NCI-H526 treated with DMSO at 0.1 percent for 48 hours (cell line): ENCODE results near the gene HAUS2.
A peak's percentile ranks its signal among the peaks of the same experiment; 100 is the strongest.
"Not testable (repeated sequence)": the region's sequence is repeated elsewhere in the genome, so short reads cannot be mapped to it uniquely, and the experiment has no call there.

Experiments used
- DNase-seq: peaks from one replicate; lab custom pipeline; 2025; lab: John Stamatoyannopoulos, UW

The HAUS2 gene

DNA sequence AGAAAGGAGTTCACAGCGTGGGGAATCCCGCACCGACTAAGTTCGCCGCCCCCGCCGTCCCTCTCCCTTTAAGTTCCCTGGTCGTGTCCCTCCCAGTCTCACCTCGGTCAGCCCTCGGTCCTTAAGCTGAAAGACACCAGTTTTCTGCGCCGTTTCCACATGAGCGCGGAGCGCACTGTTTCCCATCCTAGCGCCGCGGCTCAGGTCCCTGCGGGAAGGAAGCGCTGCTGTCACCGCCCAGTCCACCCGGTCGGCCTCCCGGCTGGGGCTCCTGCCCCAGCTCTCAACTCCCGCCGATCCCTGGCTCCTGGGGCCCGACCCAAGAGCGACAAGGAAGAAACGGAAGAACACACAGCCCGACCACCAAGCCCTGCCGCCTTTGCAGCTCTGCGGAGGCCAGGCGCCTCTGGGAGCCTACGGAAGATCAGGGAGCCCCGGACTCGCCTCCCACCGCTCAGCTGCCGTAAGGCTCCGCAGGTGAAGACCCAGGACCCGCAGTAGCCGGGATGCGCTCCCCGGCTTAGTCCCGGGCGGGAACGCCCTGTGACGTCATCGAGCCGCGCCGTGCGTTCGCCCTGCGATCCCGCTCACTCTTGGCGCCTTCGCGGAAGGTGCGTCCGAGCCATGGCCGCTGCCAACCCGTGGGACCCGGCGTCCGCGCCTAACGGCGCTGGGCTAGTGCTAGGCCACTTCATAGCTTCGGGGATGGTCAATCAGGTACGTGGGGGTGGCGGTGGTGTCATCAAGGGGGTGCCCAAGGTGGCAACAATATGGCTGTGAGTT is at the start of gene HAUS2, which contains the start of gene LRRC57:
HAUS2 (plus strand) TSS at position 590 of the 783 bp plus-strand sequence; CDS start at position 625, 35 bp downstream.
LRRC57 (minus strand) TSS at position 545 of the 783 bp plus-strand sequence; CDS start at position 186, 359 bp downstream.
- peak; percentile 88 for DNase-seq

DNA sequence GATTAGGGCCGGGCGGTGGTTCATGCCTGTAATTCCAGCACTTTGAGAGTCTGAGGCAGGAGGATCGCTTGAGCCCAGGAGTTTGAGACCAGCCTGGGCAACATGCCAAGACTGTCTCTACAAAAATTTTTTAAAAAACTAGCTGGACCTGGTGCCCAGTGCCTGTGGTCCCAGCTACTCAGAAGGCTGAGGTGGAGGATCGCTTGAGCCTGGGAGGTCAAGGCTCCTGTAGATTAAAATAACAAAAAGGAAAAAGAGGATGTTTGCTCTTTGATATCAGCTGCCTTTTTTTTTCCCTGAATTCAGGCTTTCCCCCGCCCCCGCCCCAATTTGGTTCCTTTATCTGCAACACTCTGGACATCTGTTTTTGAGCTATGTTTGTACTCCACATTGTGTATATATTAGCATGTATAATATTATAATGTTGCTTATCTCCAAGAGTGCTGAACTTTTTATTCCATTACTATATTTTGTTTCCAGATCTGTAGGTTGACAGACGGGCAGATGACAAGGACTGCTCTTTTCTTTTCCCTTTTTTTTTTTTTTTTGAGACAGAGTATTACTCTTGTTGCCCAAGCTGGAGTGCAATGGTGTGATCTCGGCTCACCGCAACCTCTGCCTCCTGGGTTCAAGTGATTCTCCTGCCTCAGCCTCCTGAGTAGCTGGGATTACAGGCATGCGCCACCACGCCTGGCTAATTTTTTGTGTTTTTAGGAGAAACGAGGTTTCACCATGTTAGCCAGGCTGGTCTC is 48.6 kb upstream of the HAUS2 start:
- no peak for DNase-seq

DNA sequence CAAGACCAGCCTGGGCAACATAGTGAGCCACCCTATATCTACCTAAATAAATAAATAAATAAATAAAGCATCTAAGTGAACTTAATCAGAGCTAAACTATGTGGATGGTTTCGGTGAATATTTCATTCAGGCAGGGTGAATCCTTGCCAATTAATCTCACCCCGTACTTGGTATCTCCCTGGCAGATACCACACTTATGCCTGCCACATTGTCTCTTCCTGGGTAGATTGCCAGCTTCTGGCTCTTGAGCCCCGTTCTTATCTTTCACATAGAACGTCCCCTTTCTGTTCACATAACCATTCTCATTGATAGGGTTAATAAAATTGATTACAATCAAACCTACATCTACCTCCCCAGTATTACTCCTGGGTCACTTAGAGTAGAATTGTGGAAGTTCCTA is 46.2 kb upstream of the HAUS2 start:
- no peak for DNase-seq

DNA sequence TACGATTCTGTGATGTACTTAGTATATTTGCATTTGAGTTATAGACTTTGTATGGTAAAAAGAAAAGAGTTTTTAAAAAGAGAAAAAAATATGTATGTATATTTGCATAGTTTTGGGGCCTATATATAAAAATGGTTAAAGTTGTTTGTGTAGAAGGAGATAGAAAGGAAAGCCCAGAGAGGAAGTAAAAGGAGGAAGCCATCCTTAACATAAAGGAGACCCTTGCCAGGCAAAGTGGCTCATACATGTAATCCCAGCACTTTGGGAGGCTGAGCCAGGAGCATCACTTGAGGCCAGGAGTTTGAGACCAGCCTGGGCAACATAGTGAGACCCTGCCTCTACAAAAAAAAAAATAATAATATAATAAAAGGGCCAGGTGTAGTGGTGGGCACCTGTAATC is 44.8 kb upstream of the HAUS2 start:
- DNase-seq, result no peak

DNA sequence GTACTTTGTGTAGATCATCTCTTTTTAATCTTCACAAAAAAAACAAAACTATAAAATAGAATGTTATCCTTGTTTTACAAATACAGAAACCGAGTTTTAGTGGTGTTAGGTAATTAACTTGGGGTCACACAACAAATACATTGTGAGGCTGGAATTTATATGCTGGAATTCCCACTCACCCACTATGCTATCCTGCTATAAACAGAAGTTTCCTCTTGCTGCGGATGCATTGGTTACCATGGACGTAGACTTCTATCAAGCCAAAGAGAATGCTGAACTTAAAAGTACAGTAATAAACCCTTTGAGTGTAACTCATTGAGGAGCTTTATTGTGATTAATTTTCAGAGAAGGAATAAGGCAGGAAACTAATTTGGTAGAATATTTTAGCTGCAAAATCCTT is 44.0 kb upstream of the HAUS2 start:
- no peak for DNase-seq

DNA sequence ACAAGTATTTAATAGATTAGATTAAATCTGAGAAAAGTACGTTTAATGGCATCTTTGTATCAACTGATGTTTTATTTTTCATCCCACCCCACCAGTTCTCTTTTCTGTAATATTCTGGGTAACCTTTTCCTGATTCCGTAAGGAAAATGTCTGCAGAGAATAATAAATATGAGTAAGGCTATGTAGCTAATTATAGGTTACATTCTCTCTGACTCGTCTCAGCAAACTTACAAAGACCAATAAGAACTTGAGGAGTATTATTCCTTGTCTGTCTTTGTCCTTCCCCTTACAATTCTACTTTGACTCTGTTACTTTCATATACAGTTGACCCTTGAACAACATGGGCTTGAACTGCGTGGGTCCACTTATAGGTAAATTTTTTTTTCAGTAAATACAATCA is 41.1 kb upstream of the HAUS2 start:
- no peak for DNase-seq

DNA sequence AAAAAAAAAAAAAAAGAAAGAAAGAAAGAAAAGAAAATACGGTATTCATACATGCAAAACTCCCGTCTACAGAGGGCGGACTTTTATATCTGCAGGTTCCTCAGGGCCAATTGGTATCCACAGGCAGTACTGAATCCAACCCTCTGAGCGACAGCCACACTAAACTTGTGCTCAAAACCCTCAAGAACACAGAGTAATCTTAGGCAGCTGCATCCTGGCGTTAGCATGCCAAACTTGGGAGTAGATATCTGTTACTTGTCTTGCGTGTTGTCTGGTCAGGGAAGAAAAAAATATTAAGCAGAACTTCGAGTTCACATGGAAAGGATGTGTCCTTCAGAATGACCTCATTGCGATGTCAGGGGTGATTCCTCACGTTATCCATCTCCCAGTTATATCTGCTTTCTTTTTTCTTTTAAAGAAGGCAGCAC is 40.4 kb upstream of the HAUS2 start:
- DNase-seq, result no peak

DNA sequence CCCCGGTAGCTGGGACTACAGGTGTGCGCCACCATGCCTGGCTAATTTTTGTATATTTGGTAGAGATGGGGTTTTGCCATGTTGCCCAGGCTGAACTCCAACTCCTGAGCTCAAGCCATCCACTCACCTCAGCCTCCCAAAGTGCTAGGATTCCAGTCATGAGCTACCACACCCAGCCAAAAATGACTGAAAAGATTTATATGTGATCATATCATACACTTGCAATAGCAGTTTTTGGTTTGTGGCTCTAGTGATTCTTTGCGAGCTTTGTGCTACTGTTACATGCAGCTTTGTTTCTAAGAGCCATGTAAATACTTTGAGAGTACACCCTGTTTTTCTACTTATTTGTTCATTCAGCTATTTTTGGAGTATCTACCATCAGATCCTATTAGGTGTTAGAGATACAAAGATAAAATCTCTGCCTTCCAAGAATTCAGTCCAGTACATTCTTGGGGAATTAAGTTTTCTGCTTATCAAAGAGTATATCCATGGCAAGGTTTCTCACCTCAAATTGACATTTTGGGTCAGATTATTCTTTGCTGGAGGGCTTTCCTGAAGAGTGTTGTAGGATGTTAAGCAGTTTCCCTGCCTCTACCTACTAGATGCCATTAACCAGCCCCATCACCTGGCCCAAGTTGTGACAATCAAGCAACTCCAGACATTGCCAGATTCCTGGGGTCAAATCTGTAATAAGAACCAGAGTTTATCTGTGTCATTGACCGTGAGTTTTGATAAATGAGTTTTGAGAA is 38.2 kb upstream of the HAUS2 start:
- no peak for DNase-seq

DNA sequence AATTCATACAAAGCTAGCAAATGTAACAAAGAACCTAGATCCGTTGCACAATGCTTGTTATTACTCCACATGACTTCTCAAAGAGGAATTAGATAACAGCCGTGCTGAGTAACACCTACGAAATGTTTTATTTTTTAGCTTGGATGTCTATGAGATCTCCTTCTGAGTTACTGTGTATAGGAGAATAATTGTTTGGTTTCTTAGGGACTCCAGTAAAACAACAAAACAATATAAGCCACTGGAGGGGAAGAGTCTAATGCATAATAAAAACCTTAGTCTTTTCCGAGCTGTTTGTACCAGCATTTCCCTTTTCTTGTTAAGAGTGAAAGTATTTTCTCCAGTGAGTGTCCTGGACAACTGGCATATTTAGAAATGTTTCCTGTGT is 37.6 kb upstream of the HAUS2 start:
- no peak for DNase-seq

DNA sequence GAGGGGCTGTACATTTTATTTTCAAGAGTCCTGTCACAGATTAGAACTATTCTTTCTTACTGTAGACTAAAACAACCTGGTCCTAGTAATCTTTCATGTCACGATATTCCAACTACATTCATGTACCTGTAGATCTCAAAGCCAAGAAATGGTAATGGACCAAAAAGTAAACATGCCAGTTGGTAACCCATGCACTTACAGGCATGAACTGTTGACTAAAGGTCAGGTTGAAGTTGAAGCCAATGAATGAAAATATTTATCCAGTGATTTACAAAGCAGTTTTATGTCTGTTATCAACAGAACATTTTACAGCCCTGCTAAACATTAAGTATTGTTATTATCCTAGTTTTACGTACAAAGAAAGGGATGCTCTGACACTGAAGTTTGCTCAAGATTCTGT is 25.3 kb upstream of the HAUS2 start:
- DNase-seq, result no peak

DNA sequence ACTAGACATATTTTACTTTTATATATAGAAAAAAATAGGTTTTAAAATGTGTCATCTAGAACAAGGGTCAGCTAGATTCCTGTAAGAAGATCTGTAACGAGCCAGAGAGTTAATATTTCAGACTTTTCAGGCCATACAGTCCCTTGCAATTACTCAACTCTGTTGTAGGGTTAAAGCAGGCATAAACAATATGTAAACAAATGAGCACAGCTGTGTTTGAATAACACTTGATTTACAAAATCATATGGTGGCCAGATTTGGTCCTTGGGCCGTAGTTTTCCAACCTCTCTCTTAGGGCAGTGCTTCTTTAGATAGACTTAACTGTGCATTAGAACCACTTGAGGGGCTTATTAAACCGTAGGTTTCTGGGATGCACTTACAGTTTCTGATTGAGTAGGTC is 19.7 kb upstream of the HAUS2 start:
- DNase-seq, result no peak

DNA sequence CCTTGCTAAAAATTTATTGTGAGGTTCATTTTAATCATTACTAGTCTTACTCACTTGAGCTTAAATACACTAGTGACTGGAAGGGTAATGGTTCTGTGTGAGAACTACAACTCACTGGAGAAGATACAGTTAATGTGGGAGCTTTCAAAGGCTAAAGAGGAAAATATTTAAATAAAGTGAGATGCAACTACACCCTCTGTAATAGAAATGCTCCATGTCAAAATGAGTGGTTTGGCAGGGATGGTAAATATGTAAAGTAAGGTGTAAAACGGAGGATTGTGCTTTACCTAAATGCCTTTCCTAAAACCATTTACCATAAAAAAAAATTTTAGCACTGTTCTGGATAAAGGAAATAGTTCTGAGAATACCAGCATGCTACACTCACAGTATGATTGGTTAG is 15.4 kb upstream of the HAUS2 start:
- no peak for DNase-seq

DNA sequence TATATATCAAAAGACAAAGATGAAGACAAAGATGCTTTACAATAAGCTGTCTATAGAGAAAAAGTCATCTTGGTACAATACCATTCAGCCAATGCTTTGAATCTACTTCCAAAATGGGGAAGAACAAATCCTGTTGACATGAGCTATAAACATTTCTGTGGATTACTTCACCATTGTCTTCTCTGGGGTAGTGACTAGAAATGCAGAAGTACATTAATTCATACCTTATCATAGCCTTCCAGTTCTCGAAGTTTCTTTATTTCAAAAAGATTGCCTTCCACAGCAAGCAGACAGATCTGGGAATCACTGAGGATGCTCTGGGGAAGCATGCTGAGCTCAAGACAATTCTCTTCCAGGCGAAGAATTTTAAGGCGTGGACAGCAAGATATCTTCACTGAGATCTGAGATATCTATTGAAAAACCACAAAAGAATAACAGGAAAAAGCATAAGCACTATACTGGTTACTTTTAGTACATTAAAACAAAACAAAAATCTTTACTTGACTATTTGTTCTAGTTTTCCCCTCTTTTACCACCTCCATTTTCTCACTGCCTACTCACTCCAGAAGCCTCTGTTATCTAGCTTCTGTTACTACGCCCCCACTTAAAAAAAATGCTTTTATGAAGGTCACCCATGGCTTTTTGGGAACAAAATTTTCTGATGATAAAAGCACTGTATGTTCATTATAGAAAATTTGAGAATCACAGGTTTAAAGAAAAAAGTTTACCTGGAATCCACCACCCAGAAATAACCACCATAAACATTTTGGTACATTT is 3.6 kb upstream of the HAUS2 start:
- no peak for DNase-seq

DNA sequence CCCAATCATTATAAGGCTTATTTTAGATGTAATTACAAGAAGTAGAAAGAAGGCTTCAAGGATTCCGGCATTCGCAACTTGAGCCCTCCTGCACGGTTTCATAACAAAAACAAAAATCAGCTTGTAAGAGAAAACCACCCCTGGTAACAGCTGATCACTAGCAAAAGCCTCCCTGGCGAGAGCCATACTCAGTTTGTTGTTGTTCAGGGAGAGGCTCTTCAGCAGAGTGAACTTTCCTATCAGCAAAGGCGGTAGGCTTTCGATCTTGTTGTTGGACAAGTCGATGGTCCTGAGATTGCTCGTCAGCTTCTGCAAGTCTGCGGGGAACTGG is 755 bp upstream of the HAUS2 start:
- DNase-seq, result no peak

DNA sequence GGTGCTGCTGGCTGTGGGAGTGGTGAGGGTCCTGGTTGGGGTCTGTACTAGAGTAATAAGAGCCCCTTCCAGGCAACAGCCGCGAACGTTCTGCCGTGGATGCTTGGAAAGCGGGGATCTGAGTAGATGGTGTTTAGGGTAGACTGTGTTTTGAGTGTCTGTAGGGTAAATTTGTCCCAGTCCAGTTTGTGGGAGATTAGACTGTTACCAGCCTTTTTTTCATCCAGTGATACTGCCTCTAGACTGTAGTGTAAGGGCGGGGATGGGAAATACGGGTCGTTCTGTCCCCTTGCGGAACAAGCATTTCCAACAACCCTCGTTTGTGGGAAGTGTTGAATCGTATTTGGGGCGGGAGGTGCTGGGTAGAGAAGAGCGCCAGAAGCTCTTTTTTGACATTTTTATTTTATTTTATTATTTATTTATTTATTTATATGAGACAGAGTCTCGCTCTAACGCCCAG is 424 bp downstream of the HAUS2 start:
- DNase-seq, result no peak

DNA sequence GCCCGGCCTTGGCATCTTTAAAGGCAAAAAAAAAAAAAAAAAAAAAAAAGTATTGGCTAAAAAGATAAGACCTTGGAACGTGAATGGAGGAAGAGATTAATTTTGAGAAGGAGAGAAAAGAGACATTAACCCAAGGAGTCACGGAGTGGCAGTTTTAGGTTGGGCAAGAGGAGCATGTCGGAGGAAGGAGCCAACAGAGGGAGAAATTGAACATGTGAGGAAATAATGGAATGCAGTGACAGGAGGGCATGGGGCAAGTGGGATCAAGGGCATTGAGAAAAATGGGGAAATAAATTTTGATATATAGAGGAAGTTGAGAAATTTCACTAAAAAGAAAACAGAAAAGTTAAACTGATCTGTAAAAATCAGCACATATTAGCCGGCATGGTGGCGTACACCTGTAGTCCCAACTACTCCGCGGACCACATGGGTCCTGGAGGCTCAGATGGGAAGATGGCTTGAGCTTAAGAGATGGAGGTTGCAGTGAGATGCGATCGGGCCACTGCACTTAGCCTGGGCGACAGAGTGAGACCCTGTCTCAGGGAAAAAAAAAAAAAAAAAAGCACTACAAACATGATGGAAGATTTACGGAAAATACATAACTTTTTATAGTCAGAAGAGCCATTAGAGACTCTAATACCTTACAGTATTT is 1.2 kb downstream of the HAUS2 start:
- DNase-seq, result no peak

DNA sequence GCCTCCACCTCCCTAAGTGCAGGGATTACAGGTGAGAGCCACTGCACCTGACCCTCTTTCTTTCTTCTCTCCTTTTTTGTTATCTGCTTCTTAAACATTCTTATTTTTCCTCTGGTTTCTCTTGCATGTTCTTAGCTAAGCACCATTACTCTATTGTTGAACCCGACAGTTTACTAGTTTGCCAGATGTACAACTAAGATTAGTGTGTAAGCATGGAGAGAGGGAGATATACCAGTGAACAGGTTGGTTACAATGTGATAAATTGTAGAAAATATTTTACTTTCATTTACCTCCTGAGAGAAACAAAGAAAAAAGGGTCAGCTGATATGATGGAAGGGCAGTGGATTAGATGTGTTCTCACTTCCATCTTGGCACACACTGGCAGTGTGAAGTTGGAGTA is 4.9 kb downstream of the HAUS2 start:
- no peak for DNase-seq

DNA sequence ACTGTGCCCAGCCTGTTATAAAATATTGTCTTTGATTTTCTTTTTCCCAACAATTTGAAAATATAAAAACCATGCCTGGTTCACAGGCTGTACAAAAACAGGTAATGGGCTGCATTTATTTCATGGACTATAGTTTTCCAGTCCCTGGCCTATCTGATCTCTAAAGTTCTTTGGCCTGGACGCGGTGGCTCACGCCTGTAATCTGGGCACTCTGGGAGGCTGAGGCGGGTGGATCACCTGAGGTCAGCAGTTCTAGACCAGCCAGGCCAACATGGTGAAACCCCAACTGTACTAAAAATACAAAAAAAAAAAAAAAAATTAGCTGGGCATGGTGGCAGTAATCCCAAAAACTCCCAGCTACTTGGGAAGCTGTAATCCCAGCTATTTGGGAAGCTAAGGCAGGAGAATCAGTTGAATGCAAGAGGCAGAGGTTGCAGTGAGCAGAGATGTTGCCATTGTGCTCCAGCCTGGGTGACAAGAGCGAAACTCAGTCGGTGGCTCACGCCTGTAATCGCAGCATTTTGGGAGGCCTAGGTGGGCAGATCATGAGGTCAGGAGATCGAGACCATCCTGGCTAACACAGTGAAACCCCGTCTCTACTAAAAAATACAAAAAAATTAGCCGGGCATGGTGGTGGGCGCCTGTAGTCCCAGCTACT is 8.0 kb downstream of the HAUS2 start:
- DNase-seq, result not testable (repeated sequence)

DNA sequence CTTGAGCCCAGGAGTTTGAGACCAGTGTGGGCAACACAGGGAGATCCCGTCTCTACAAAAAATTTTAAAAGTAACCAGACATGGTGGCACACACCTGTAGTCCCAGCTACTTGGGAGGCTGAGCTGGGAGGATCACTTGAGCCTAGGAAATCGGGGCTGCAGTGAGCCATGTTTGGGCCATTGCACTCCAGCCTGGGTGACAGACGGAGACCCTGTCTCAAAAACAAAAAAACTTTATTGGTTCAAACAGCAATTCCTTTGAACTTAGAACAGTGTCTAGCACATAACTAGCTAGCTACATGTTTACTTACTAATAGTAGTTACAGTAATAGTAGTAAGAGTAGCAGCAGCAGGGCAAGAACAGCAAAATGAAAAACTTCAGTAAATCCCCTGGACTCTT is 10.1 kb downstream of the HAUS2 start:
- DNase-seq, result no peak

DNA sequence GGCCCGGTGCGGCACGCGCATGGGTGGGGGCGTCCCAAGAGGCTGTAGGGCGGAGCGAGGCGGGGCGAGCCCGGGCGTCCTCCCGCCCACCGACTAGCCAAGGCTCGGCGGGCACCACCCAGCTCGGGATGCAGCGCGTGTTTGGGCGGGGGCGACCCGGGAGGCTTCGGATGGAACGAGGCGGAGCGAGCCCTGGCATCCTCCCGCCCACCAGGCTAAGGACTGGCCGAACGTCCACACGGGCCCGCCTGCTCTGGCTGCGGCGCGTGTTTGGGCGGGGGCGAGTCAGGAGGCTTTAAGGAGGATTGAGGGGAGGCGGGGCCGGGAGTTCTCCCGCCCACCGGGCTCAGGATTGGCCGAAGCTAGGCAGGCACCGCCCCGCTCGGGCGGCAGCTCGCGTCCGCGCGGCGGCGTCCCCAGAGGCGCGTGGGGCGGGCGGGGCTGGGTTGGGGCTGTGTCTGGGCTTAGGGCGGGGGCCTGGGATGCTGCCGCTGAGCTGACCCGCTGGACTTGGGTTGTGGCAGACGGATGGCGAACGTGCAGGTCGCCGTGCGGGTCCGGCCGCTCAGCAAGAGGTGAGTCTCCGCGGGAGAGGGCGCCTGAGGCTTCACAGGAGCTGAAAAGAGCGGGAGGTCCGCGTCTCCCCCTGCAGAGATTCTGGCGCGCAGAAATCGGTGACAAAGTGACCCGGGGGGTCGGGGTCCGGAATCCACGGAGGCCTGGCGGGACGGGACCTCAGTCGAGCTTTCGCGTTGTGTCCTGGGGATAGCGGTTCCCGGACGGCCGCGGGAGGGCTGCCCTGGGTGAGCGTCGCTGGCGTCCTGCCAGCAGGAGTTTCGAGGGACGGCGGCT is 26.8 kb downstream of the HAUS2 start, which contains the start of gene STARD9:
STARD9 (plus strand) TSS at position 419 of the 852 bp plus-strand sequence; CDS start at position 529, 110 bp downstream.
- DNase-seq, result peak; percentile 91
